Measurements from ENCODE around the gene IGSF21.

IGSF21 gene

GRCh38 chr1:18107369-18108298, at the start of gene IGSF21:
IGSF21 (plus strand) TSS chr1:18107798; CDS start chr1:18108129, 331 bp downstream.
- H3K9me3 ChIP-seq (ENCODE audit: low read depth, low read length): no peaks in the 10 kb centered on the region
- H3K36me3 ChIP-seq (ENCODE audit: insufficient read depth, low read length): no peaks in the 10 kb centered on the region
- TF ChIP-seq POLR2AphosphoS5 (IDR thresholded peaks at IDR 0.05; ENCODE audit: borderline replicate concordance, low read depth, low read length) (no peak), FOXP2 (optimal IDR thresholded peaks at IDR 0.05; ENCODE audit: control extremely low read depth, extremely low read length, insufficient read depth) (no peak), EZH2 (IDR thresholded peaks at IDR 0.05) (no peak)
- H3K27ac ChIP-seq: no peak within 1 kb of the TSS
- DNase-seq (ENCODE audit: low read depth, low spot score): no peak
- H3K9ac ChIP-seq (ENCODE audit: insufficient read length): peak within 1 kb of the TSS; percentile 49
- H3K4me3 ChIP-seq: peak within 1 kb of the TSS; percentile 85

GRCh38 chr1:18058206-18058921, 49.2 kb upstream of the IGSF21 start:
- Histone ChIP-seq H3K36me3 (ENCODE audit: insufficient read depth, low read length) (no peaks in the 10 kb centered on the region), H3K9ac (ENCODE audit: insufficient read length) (no peak overlapping the region), H3K27ac (no peak overlapping the region), H3K9me3 (ENCODE audit: low read depth, low read length) (no peaks in the 10 kb centered on the region), H3K4me3 (no peak overlapping the region)
- no peak for TF ChIP-seq FOXP2 (optimal IDR thresholded peaks at IDR 0.05; ENCODE audit: control extremely low read depth, extremely low read length, insufficient read depth)
- no peak for TF ChIP-seq POLR2AphosphoS5 (IDR thresholded peaks at IDR 0.05; ENCODE audit: borderline replicate concordance, low read depth, low read length)
- no peak for TF ChIP-seq EZH2 (IDR thresholded peaks at IDR 0.05)
- DNase-seq (ENCODE audit: low read depth, low spot score): no peak

GRCh38 chr1:18058981-18059605, 48.5 kb upstream of the IGSF21 start:
- no peak overlapping the region for H3K27ac ChIP-seq
- DNase-seq (ENCODE audit: low read depth, low spot score): no peak
- no peak overlapping the region for H3K9ac ChIP-seq (ENCODE audit: insufficient read length)

DNA sequence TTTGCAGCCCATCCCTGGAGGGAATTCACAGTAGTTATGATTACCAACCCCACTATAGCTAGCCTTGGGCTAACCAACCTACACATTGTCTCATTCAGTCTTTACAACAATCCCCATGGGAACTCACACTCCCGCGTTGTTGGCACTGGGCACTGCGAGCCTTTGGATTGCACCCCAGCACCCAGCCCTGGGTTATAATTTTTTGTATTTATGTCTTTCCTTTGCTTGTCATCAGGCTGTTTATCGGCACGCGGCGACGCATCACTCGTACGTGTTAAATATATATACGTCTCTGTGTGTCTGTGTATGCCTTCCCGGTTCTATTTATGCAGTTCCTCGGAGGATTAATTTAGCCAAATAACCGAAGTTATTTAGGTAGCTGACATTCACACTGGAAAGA, 47.2 kb upstream of the IGSF21 start:
- Histone ChIP-seq H3K27ac (no peak overlapping the region), H3K36me3 (ENCODE audit: insufficient read depth, low read length) (no peaks in the 10 kb centered on the region), H3K9me3 (ENCODE audit: low read depth, low read length) (no peaks in the 10 kb centered on the region), H3K9ac (ENCODE audit: insufficient read length) (no peak overlapping the region), H3K4me3 (no peak overlapping the region)
- no peak for DNase-seq (ENCODE audit: low read depth, low spot score)
- TF ChIP-seq EZH2 (IDR thresholded peaks at IDR 0.05) (no peak), POLR2AphosphoS5 (IDR thresholded peaks at IDR 0.05; ENCODE audit: borderline replicate concordance, low read depth, low read length) (no peak), FOXP2 (optimal IDR thresholded peaks at IDR 0.05; ENCODE audit: control extremely low read depth, extremely low read length, insufficient read depth) (no peak)

More at GRCh38 chr1:18058981-18059605, 48.5 kb upstream of the IGSF21 start:
- TF ChIP-seq EZH2 (IDR thresholded peaks at IDR 0.05) (no peak), FOXP2 (optimal IDR thresholded peaks at IDR 0.05; ENCODE audit: control extremely low read depth, extremely low read length, insufficient read depth) (no peak), POLR2AphosphoS5 (IDR thresholded peaks at IDR 0.05; ENCODE audit: borderline replicate concordance, low read depth, low read length) (no peak)
- Histone ChIP-seq H3K9me3 (ENCODE audit: low read depth, low read length) (no peaks in the 10 kb centered on the region), H3K4me3 (no peak overlapping the region), H3K36me3 (ENCODE audit: insufficient read depth, low read length) (no peaks in the 10 kb centered on the region)

- Histone ChIP-seq H3K9me3 (ENCODE audit: low read depth, low read length) (no peaks in the 10 kb centered on the region), H3K27ac (no peak overlapping the region), H3K9ac (ENCODE audit: insufficient read length) (no peak overlapping the region), H3K4me3 (no peak overlapping the region), H3K36me3 (ENCODE audit: insufficient read depth, low read length) (no peaks in the 10 kb centered on the region)
- TF ChIP-seq FOXP2 (optimal IDR thresholded peaks at IDR 0.05; ENCODE audit: control extremely low read depth, extremely low read length, insufficient read depth) (no peak), POLR2AphosphoS5 (IDR thresholded peaks at IDR 0.05; ENCODE audit: borderline replicate concordance, low read depth, low read length) (no peak), EZH2 (IDR thresholded peaks at IDR 0.05) (no peak)
- DNase-seq (ENCODE audit: low read depth, low spot score): no peak
Observed at GRCh38 chr1:18062185-18062584, 45.4 kb upstream of the IGSF21 start.

DNA sequence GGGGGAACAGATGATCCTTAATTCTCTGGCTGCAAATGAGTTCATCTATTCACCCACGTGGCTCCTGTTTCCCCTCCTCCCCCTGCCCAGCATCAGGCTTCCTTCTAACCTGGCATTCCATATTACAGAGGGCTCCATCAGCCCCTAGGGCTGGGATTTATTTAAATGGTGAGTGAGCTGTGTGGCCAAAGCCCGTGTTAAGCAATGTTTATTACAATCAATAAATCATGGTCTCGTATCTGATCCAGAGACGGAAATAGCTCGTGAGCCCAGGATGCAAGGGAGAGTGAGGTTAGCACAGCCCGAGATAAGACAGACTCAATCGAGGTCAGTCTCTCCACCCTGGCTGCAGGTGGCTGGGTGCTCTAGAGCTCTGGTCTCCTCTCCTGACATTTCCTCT, 43.1 kb upstream of the IGSF21 start:
- no peak overlapping the region for H3K9ac ChIP-seq (ENCODE audit: insufficient read length)
- no peak for TF ChIP-seq POLR2AphosphoS5 (IDR thresholded peaks at IDR 0.05; ENCODE audit: borderline replicate concordance, low read depth, low read length)
- no peak for TF ChIP-seq EZH2 (IDR thresholded peaks at IDR 0.05)
- TF ChIP-seq FOXP2 (optimal IDR thresholded peaks at IDR 0.05; ENCODE audit: control extremely low read depth, extremely low read length, insufficient read depth): no peak
- H3K36me3 ChIP-seq (ENCODE audit: insufficient read depth, low read length): no peaks in the 10 kb centered on the region
- H3K4me3 ChIP-seq: no peak overlapping the region
- no peaks in the 10 kb centered on the region for H3K9me3 ChIP-seq (ENCODE audit: low read depth, low read length)
- no peak overlapping the region for H3K27ac ChIP-seq
- DNase-seq (ENCODE audit: low read depth, low spot score): no peak

- DNase-seq (ENCODE audit: low read depth, low spot score): no peak
- Histone ChIP-seq H3K4me3 (no peak overlapping the region), H3K36me3 (ENCODE audit: insufficient read depth, low read length) (no peaks in the 10 kb centered on the region), H3K27ac (no peak overlapping the region), H3K9ac (ENCODE audit: insufficient read length) (no peak overlapping the region), H3K9me3 (ENCODE audit: low read depth, low read length) (no peaks in the 10 kb centered on the region)
- no peak for TF ChIP-seq EZH2 (IDR thresholded peaks at IDR 0.05)
Observed at GRCh38 chr1:18066576-18066975, 41.0 kb upstream of the IGSF21 start.

DNA sequence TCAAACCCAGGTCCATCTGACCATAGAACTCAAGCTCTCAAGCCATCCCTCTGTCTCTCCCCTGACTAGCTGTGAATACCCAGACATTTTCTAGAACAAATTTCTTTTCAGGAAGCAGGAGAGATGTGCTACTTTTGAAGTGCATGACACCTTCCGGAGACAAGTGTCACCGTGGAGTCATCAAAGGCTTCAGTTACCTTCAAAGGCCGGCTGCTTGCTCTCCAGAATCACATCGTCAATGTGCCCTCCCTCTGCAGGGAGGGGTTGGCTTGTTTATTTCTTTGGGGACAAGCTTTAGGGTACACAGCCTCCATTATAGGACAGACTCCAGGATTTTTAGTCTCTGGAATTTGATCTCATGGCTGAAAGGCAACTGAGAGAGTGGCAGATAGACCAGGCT, 37.7 kb upstream of the IGSF21 start:
- H3K9ac ChIP-seq (ENCODE audit: insufficient read length): no peak overlapping the region
- no peak overlapping the region for H3K27ac ChIP-seq
- no peak overlapping the region for H3K4me3 ChIP-seq
- no peak for DNase-seq (ENCODE audit: low read depth, low spot score)
- no peaks in the 10 kb centered on the region for H3K9me3 ChIP-seq (ENCODE audit: low read depth, low read length)
- no peaks in the 10 kb centered on the region for H3K36me3 ChIP-seq (ENCODE audit: insufficient read depth, low read length)
- TF ChIP-seq FOXP2 (optimal IDR thresholded peaks at IDR 0.05; ENCODE audit: control extremely low read depth, extremely low read length, insufficient read depth): no peak
- no peak for TF ChIP-seq EZH2 (IDR thresholded peaks at IDR 0.05)
- no peak for TF ChIP-seq POLR2AphosphoS5 (IDR thresholded peaks at IDR 0.05; ENCODE audit: borderline replicate concordance, low read depth, low read length)

Data from SK-N-MC (cell line).